ENCODE measurements around the gene TPRN. TPM values are rescaled to one million over a fixed set of nuclear protein-coding genes. Genes with fewer than 3 reads are reported as not detected.

Gene TPRN
- total and polyA plus RNA-seq, 4 donors: 6.7 to 30.8 (median 17.0) TPM

GRCh38 chr9:137218212-137218753 lies 17.7 kb upstream of the TPRN start:
- WGBS (ENCODE audit: insufficient coverage): 96% methylated on average over 30 of the region's 30 CpGs
- Histone ChIP-seq H3K4me3 (ENCODE audit: low read depth, low read length) (no peak overlapping the region), H3K27me3 (ENCODE audit: control insufficient read depth, insufficient read depth, low read length) (no peaks in the 10 kb centered on the region), H3K9me3 (ENCODE audit: control insufficient read depth, insufficient read depth, low read length) (no peaks in the 10 kb centered on the region), H3K36me3 (ENCODE audit: control insufficient read depth, insufficient read depth, low read length) (peaks cover 77% of the 10 kb centered on the region), H3K27ac (ENCODE audit: low read depth, low read length) (no peak overlapping the region), H3K4me1 (ENCODE audit: control insufficient read depth, insufficient read depth, low read length) (peaks cover 26% of the 10 kb centered on the region)
- no peak for DNase-seq (ENCODE audit: low read depth in 4 of 6, low spot score in 6 of 6)

GRCh38 chr9:137217276-137218211 lies 17.0 kb upstream of the TPRN start:
- no peaks in the 10 kb centered on the region for H3K27me3 ChIP-seq (ENCODE audit: control insufficient read depth, insufficient read depth, low read length)
- no peak overlapping the region for H3K27ac ChIP-seq (ENCODE audit: low read depth, low read length)
- H3K4me1 ChIP-seq (ENCODE audit: control insufficient read depth, insufficient read depth, low read length): peaks cover 19% of the 10 kb centered on the region
- WGBS (ENCODE audit: insufficient coverage): 76% methylated on average over 36 of the region's 36 CpGs
- no peaks in the 10 kb centered on the region for H3K9me3 ChIP-seq (ENCODE audit: control insufficient read depth, insufficient read depth, low read length)
- H3K4me3 ChIP-seq (ENCODE audit: low read depth, low read length): no peak overlapping the region
- H3K36me3 ChIP-seq (ENCODE audit: control insufficient read depth, insufficient read depth, low read length): peaks cover 84% of the 10 kb centered on the region
- DNase-seq (ENCODE audit: low read depth in 4 of 6, low spot score in 6 of 6): no peak

GRCh38 chr9:137216188-137216965 lies 15.8 kb upstream of the TPRN start:
- H3K4me3 ChIP-seq (ENCODE audit: low read depth, low read length): no peak overlapping the region
- H3K27me3 ChIP-seq (ENCODE audit: control insufficient read depth, insufficient read depth, low read length): no peaks in the 10 kb centered on the region
- peaks cover 12% of the 10 kb centered on the region for H3K4me1 ChIP-seq (ENCODE audit: control insufficient read depth, insufficient read depth, low read length)
- 92% methylated on average over 30 of the region's 30 CpGs for WGBS (ENCODE audit: insufficient coverage)
- peaks cover 96% of the 10 kb centered on the region for H3K36me3 ChIP-seq (ENCODE audit: control insufficient read depth, insufficient read depth, low read length)
- DNase-seq (ENCODE audit: low read depth in 4 of 6, low spot score in 6 of 6): no peak
- no peaks in the 10 kb centered on the region for H3K9me3 ChIP-seq (ENCODE audit: control insufficient read depth, insufficient read depth, low read length)
- H3K27ac ChIP-seq (ENCODE audit: low read depth, low read length): no peak overlapping the region

GRCh38 chr9:137215196-137215986 lies 14.8 kb upstream of the TPRN start:
- 98% methylated on average over 21 of the region's 22 CpGs for WGBS (ENCODE audit: insufficient coverage)
- Histone ChIP-seq H3K4me3 (ENCODE audit: low read depth, low read length) (no peak overlapping the region), H3K27ac (ENCODE audit: low read depth, low read length) (no peak overlapping the region), H3K27me3 (ENCODE audit: control insufficient read depth, insufficient read depth, low read length) (no peaks in the 10 kb centered on the region), H3K36me3 (ENCODE audit: control insufficient read depth, insufficient read depth, low read length) (peaks cover 98% of the 10 kb centered on the region), H3K4me1 (ENCODE audit: control insufficient read depth, insufficient read depth, low read length) (peaks cover 5% of the 10 kb centered on the region), H3K9me3 (ENCODE audit: control insufficient read depth, insufficient read depth, low read length) (no peaks in the 10 kb centered on the region)
- DNase-seq (ENCODE audit: low read depth in 4 of 6, low spot score in 6 of 6): no peak

GRCh38 chr9:137214620-137215019 lies 14.1 kb upstream of the TPRN start:
- no peak for DNase-seq (ENCODE audit: low read depth in 4 of 6, low spot score in 6 of 6)
- WGBS (ENCODE audit: insufficient coverage): 94% methylated on average over 19 of the region's 19 CpGs
- Histone ChIP-seq H3K4me1 (ENCODE audit: control insufficient read depth, insufficient read depth, low read length) (peaks cover under 1% of the 10 kb centered on the region), H3K36me3 (ENCODE audit: control insufficient read depth, insufficient read depth, low read length) (peaks cover 97% of the 10 kb centered on the region), H3K27ac (ENCODE audit: low read depth, low read length) (no peak overlapping the region), H3K9me3 (ENCODE audit: control insufficient read depth, insufficient read depth, low read length) (no peaks in the 10 kb centered on the region), H3K27me3 (ENCODE audit: control insufficient read depth, insufficient read depth, low read length) (no peaks in the 10 kb centered on the region), H3K4me3 (ENCODE audit: low read depth, low read length) (no peak overlapping the region)

- Histone ChIP-seq H3K4me1 (ENCODE audit: control insufficient read depth, insufficient read depth, low read length) (no peaks in the 10 kb centered on the region), H3K9me3 (ENCODE audit: control insufficient read depth, insufficient read depth, low read length) (no peaks in the 10 kb centered on the region), H3K4me3 (ENCODE audit: low read depth, low read length) (no peak overlapping the region), H3K27ac (ENCODE audit: low read depth, low read length) (no peak overlapping the region), H3K27me3 (ENCODE audit: control insufficient read depth, insufficient read depth, low read length) (no peaks in the 10 kb centered on the region), H3K36me3 (ENCODE audit: control insufficient read depth, insufficient read depth, low read length) (peaks cover 95% of the 10 kb centered on the region)
- whole genome bisulfite sequencing (ENCODE audit: insufficient coverage): 90% methylated on average over 49 of the region's 49 CpGs
- DNase-seq (ENCODE audit: low read depth in 4 of 6, low spot score in 6 of 6): no peak
Observed at GRCh38 chr9:137213160-137214060, 12.9 kb upstream of the TPRN start.

GRCh38 chr9:137212520-137212919 lies 12.0 kb upstream of the TPRN start:
- Histone ChIP-seq H3K4me3 (ENCODE audit: low read depth, low read length) (no peak overlapping the region), H3K4me1 (ENCODE audit: control insufficient read depth, insufficient read depth, low read length) (no peaks in the 10 kb centered on the region), H3K27ac (ENCODE audit: low read depth, low read length) (no peak overlapping the region), H3K36me3 (ENCODE audit: control insufficient read depth, insufficient read depth, low read length) (peaks cover 93% of the 10 kb centered on the region), H3K9me3 (ENCODE audit: control insufficient read depth, insufficient read depth, low read length) (no peaks in the 10 kb centered on the region), H3K27me3 (ENCODE audit: control insufficient read depth, insufficient read depth, low read length) (no peaks in the 10 kb centered on the region)
- DNase-seq (ENCODE audit: low read depth in 4 of 6, low spot score in 6 of 6): no peak
- 88% methylated on average over 20 of the region's 21 CpGs for WGBS (ENCODE audit: insufficient coverage)

- no peak for DNase-seq (ENCODE audit: low read depth in 4 of 6, low spot score in 6 of 6)
- 92% methylated on average over 13 of the region's 13 CpGs for WGBS (ENCODE audit: insufficient coverage)
- Histone ChIP-seq H3K36me3 (ENCODE audit: control insufficient read depth, insufficient read depth, low read length) (peaks cover 83% of the 10 kb centered on the region), H3K27me3 (ENCODE audit: control insufficient read depth, insufficient read depth, low read length) (no peaks in the 10 kb centered on the region), H3K9me3 (ENCODE audit: control insufficient read depth, insufficient read depth, low read length) (no peaks in the 10 kb centered on the region), H3K4me3 (ENCODE audit: low read depth, low read length) (no peak overlapping the region), H3K27ac (ENCODE audit: low read depth, low read length) (no peak overlapping the region), H3K4me1 (ENCODE audit: control insufficient read depth, insufficient read depth, low read length) (peaks cover 4% of the 10 kb centered on the region)
Observed at GRCh38 chr9:137211532-137211931, 11.0 kb upstream of the TPRN start.
